Peyer's patch (tissue), 4 donors: Measurements from ENCODE around the gene ARHGAP28.

Source experiments
- POLR2A ChIP-seq, 2 donors: fragments of 450-650 bp; IDR thresholded peaks; one replicate each; pipeline ENCODE4 v1.5.1; 2017; ENCODE audit warnings: antibody characterized with exemption in 2 of 2, mild to moderate bottlenecking in 2 of 2, moderate library complexity in 2 of 2
- TF ChIP-seq, protein P1 (sequence below), 6 experiments: fragments of 450-650 bp in 4 of 6; fragments of 200-600 bp in 2 of 6; sonication (generic) in 1 of 6; IDR thresholded peaks; one replicate each; pipeline ENCODE4 v1.5.1; 2017 to 2019; ENCODE audit warnings: antibody characterized with exemption in 6 of 6, mild to moderate bottlenecking in 3 of 6, moderate library complexity in 1 of 6

DNA sequence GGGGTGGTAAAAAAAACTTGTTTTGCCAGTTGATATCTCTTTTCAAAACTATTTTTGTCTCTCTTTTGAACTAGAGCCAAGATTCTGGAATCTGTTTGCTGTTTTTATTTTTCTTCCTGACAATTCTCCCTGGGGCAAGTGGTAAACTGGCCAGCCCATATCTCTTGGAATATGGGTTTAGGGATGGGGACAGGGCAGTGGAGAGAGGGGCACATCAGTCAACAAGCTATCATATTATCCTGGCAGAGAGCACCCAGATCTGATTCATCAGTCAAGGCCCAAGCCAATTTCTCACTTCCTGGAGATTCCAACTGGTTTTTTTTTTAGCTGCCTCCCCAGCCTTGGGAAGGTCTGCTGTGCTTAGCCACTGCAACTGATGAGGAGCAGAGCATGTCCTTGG, 52.3 kb downstream of the ARHGAP28 start:
- TF ChIP-seq POLR2A (IDR thresholded peaks at IDR 0.05): no peak
- TF ChIP-seq, protein P1, sequence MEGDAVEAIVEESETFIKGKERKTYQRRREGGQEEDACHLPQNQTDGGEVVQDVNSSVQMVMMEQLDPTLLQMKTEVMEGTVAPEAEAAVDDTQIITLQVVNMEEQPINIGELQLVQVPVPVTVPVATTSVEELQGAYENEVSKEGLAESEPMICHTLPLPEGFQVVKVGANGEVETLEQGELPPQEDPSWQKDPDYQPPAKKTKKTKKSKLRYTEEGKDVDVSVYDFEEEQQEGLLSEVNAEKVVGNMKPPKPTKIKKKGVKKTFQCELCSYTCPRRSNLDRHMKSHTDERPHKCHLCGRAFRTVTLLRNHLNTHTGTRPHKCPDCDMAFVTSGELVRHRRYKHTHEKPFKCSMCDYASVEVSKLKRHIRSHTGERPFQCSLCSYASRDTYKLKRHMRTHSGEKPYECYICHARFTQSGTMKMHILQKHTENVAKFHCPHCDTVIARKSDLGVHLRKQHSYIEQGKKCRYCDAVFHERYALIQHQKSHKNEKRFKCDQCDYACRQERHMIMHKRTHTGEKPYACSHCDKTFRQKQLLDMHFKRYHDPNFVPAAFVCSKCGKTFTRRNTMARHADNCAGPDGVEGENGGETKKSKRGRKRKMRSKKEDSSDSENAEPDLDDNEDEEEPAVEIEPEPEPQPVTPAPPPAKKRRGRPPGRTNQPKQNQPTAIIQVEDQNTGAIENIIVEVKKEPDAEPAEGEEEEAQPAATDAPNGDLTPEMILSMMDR (IDR thresholded peaks at IDR 0.05): no peak
